Chondrocyte (in vitro differentiated cells): Measurements from ENCODE around the gene RRP1B. TPM values are rescaled to one million over a fixed set of nuclear protein-coding genes. Genes with fewer than 3 reads are reported as not detected.
A peak's percentile ranks its signal among the peaks of the same experiment; 100 is the strongest.

ENCODE experiments used
- DNase-seq: peaks from one replicate; pipeline ENCODE4 v3.0.0; 2021; ENCODE audit warnings: mixed read lengths, low spot score
- H3K27ac Mint-ChIP-seq: one replicate; pipeline ENCODE4 v1.8.0; 2021; ENCODE audit warnings: mild to moderate bottlenecking, moderate library complexity, mixed read lengths; ENCODE audit not compliant: unreplicated experiment
- H3K27me3 Mint-ChIP-seq: 2 replicates; pipeline ENCODE4 v1.8.0; 2021; ENCODE audit warnings: low read depth, mixed read lengths
- H3K36me3 Mint-ChIP-seq: 2 replicates; pipeline ENCODE4 v1.8.0; 2021; ENCODE audit warnings: low read depth, mixed read lengths
- H3K4me1 Mint-ChIP-seq: 2 replicates; pipeline ENCODE4 v1.8.0; 2021; ENCODE audit warnings: low read depth, mild to moderate bottlenecking, mixed read lengths
- H3K4me3 Mint-ChIP-seq: one replicate; pipeline ENCODE4 v1.8.0; 2021; ENCODE audit warnings: mild to moderate bottlenecking, moderate library complexity, mixed read lengths; ENCODE audit not compliant: unreplicated experiment
- H3K9me3 Mint-ChIP-seq: 2 replicates; pipeline ENCODE4 v1.8.0; 2021; ENCODE audit warnings: low read depth, mixed read lengths
- CTCF ChIP-seq: fragments of 200-600 bp; sonication (generic); IDR thresholded peaks from 2 replicates; pipeline ENCODE4 v1.5.0; 2021; ENCODE audit warnings: antibody characterized with exemption, mild to moderate bottlenecking, moderate library complexity
- total RNA-seq: library from RNA; stranded (reverse); gene quantifications from 3 replicates; pipeline ENCODE4 v1.2.1, GENCODE V29; 2021

RRP1B gene
- total RNA-seq, 1 donor from 2014 or later = 24.5 TPM

- Mint-ChIP-seq H3K36me3 (no peaks in the 10 kb centered on the region), H3K4me3 (no peak overlapping the region), H3K27me3 (no peaks in the 10 kb centered on the region), H3K9me3 (no peaks in the 10 kb centered on the region), H3K4me1 (peaks cover 8% of the 10 kb centered on the region), H3K27ac (no peak overlapping the region)
- no peak for TF ChIP-seq CTCF
- DNase-seq = no peak
Observed at GRCh38 chr21:43654806-43655489, 4.4 kb upstream of the RRP1B start.

- no peak overlapping the region for H3K4me3 Mint-ChIP-seq
- TF ChIP-seq CTCF = no peak
- H3K9me3 Mint-ChIP-seq = no peaks in the 10 kb centered on the region
- DNase-seq = no peak
- no peak overlapping the region for H3K27ac Mint-ChIP-seq
- H3K4me1 Mint-ChIP-seq = peaks cover 27% of the 10 kb centered on the region
- H3K36me3 Mint-ChIP-seq = no peaks in the 10 kb centered on the region
- no peaks in the 10 kb centered on the region for H3K27me3 Mint-ChIP-seq
Observed at GRCh38 chr21:43657355-43658087, 1.8 kb upstream of the RRP1B start.

GRCh38 chr21:43658088-43658741 is 1.1 kb upstream of the RRP1B start:
- Mint-ChIP-seq H3K9me3 (no peaks in the 10 kb centered on the region), H3K4me1 (peaks cover 27% of the 10 kb centered on the region), H3K27me3 (no peaks in the 10 kb centered on the region), H3K27ac (no peak overlapping the region), H3K36me3 (peaks cover 2% of the 10 kb centered on the region), H3K4me3 (no peak overlapping the region)
- DNase-seq = no peak
- TF ChIP-seq CTCF = no peak

- Mint-ChIP-seq H3K4me1 (peaks cover 27% of the 10 kb centered on the region), H3K36me3 (peaks cover 2% of the 10 kb centered on the region), H3K27ac (peak overlapping the region; percentile 95), H3K9me3 (no peaks in the 10 kb centered on the region), H3K27me3 (no peaks in the 10 kb centered on the region), H3K4me3 (peak overlapping the region; percentile 70)
- DNase-seq = no peak
- no peak for TF ChIP-seq CTCF
Observed at GRCh38 chr21:43658769-43659135, 608 bp upstream of the RRP1B start.

- no peaks in the 10 kb centered on the region for H3K27me3 Mint-ChIP-seq
- no peak for DNase-seq
- H3K4me3 Mint-ChIP-seq = no peak overlapping the region
- H3K36me3 Mint-ChIP-seq = peaks cover 10% of the 10 kb centered on the region
- H3K27ac Mint-ChIP-seq = no peak overlapping the region
- no peak for TF ChIP-seq CTCF
- peaks cover 28% of the 10 kb centered on the region for H3K4me1 Mint-ChIP-seq
- H3K9me3 Mint-ChIP-seq = peaks cover 3% of the 10 kb centered on the region
Observed at GRCh38 chr21:43662286-43662685, 2.9 kb downstream of the RRP1B start.
